PFSK-1 (cell line): ENCODE results near the gene TIGD6.

ENCODE experiments used
- POLR2AphosphoS5 ChIP-seq: IDR thresholded peaks from 2 replicates; pipeline ENCODE4 v1.6.1; 2012; ENCODE audit warnings: low read depth, mild to moderate bottlenecking, control low read depth, low read length, moderate library complexity
- SIN3A ChIP-seq: IDR thresholded peaks from 2 replicates; pipeline ENCODE4 v1.6.1; 2012; ENCODE audit warnings: mild to moderate bottlenecking, low read length, moderate library complexity, borderline replicate concordance; ENCODE audit not compliant: insufficient read depth
- TF ChIP-seq, protein P1 (sequence below), 2 experiments: IDR thresholded peaks; 2 replicates each; pipeline versions ENCODE4 v1.6.1 to v1.8.0; 2011 to 2012; ENCODE audit warnings: low read depth in 2 of 2, low read length in 2 of 2, control low read depth in 1 of 2, inconsistent platforms in 1 of 2, mild to moderate bottlenecking in 1 of 2, moderate library complexity in 1 of 2; ENCODE audit not compliant: insufficient read depth in 1 of 2

GRCh38 chr5:149954798-149955197, 45.7 kb downstream of the TIGD6 start:
- TF ChIP-seq, protein P1, sequence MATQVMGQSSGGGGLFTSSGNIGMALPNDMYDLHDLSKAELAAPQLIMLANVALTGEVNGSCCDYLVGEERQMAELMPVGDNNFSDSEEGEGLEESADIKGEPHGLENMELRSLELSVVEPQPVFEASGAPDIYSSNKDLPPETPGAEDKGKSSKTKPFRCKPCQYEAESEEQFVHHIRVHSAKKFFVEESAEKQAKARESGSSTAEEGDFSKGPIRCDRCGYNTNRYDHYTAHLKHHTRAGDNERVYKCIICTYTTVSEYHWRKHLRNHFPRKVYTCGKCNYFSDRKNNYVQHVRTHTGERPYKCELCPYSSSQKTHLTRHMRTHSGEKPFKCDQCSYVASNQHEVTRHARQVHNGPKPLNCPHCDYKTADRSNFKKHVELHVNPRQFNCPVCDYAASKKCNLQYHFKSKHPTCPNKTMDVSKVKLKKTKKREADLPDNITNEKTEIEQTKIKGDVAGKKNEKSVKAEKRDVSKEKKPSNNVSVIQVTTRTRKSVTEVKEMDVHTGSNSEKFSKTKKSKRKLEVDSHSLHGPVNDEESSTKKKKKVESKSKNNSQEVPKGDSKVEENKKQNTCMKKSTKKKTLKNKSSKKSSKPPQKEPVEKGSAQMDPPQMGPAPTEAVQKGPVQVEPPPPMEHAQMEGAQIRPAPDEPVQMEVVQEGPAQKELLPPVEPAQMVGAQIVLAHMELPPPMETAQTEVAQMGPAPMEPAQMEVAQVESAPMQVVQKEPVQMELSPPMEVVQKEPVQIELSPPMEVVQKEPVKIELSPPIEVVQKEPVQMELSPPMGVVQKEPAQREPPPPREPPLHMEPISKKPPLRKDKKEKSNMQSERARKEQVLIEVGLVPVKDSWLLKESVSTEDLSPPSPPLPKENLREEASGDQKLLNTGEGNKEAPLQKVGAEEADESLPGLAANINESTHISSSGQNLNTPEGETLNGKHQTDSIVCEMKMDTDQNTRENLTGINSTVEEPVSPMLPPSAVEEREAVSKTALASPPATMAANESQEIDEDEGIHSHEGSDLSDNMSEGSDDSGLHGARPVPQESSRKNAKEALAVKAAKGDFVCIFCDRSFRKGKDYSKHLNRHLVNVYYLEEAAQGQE (IDR thresholded peaks at IDR 0.05; ENCODE audit: insufficient read depth in 1 of 2, low read depth in 2 of 2, low read length in 2 of 2): no peak
- TF ChIP-seq POLR2AphosphoS5: no peak
- no peak for TF ChIP-seq SIN3A
